ENCODE measurements around the gene LDLRAD4.

The LDLRAD4 gene

DNA sequence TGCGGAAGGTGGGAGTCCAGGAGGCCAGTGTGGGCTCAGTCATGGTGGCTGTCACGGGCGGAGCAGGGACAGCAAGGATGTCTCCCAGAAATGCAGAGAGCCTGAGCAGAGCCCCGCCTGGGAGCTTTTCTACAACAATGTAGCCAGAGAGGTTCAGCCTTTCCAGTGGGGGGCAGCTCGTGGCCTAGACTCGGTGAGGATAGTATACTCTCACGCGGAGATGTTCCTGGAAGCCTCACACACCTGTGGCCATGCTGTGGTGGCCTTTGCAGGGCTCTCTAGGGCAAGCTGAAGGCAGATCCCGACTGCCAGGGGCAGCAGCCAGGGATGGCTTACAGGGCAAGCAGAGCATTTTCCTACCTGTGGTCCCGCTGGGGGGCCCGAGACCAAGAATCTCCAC, 244.1 kb downstream of the LDLRAD4 start:
- no peak overlapping the region for H3K9ac ChIP-seq
- no peak overlapping the region for H3K4me3 ChIP-seq (IDR thresholded peaks at IDR 0.05; ENCODE audit: insufficient read depth, low read depth, low read length)
- no peaks in the 10 kb centered on the region for H3K36me3 ChIP-seq (ENCODE audit: insufficient read depth)
- H2AFZ ChIP-seq (ENCODE audit: low read depth) = no peak overlapping the region
- no peaks in the 10 kb centered on the region for H3K27me3 ChIP-seq (ENCODE audit: insufficient read depth, low read depth)
- no peaks in the 10 kb centered on the region for H3K79me2 ChIP-seq (ENCODE audit: insufficient read depth, low read depth)
- TF ChIP-seq, protein P1, sequence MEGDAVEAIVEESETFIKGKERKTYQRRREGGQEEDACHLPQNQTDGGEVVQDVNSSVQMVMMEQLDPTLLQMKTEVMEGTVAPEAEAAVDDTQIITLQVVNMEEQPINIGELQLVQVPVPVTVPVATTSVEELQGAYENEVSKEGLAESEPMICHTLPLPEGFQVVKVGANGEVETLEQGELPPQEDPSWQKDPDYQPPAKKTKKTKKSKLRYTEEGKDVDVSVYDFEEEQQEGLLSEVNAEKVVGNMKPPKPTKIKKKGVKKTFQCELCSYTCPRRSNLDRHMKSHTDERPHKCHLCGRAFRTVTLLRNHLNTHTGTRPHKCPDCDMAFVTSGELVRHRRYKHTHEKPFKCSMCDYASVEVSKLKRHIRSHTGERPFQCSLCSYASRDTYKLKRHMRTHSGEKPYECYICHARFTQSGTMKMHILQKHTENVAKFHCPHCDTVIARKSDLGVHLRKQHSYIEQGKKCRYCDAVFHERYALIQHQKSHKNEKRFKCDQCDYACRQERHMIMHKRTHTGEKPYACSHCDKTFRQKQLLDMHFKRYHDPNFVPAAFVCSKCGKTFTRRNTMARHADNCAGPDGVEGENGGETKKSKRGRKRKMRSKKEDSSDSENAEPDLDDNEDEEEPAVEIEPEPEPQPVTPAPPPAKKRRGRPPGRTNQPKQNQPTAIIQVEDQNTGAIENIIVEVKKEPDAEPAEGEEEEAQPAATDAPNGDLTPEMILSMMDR (conservative IDR thresholded peaks at IDR 0.05; ENCODE audit: low read depth, low read length) = no peak
- H3K4me2 ChIP-seq = no peak overlapping the region
- H4K20me1 ChIP-seq (ENCODE audit: insufficient read depth) = no peaks in the 10 kb centered on the region
- H3K4me1 ChIP-seq (ENCODE audit: low read depth, poor library complexity, severe bottlenecking) = no peaks in the 10 kb centered on the region
- no peak overlapping the region for H3K27ac ChIP-seq

DNA sequence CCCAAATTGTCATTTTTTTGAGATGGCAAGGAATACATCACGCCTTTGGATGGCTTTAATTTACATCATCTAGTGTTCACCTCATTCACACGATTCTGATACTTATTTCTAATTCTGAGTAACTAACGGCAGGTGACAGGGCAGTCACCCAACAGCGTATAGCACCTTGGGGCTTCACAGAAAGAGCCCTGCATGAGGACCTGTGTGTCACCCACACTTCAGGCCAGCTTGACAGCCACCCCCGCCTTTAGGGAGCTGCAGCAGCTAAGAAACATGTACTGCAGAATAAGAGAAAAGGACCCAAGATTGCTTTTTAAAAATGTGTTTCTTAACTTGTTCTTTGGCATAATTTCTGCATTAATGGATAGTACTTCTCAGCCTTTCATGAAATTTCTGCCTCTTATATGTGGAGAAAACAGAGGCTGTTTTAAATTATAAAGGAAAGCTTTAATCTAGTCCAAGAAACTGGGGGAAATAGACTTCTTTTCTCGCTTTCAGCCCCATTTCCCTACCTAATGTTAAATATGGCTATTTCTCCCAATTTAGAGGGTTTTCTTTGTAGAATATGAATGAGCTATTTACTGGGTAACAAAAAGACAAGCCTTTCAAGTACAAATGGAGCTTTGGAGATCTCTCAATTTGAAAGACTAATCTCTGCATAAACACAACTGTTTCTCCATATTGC, 245.1 kb downstream of the LDLRAD4 start:
- Histone ChIP-seq H3K4me3 (IDR thresholded peaks at IDR 0.05; ENCODE audit: insufficient read depth, low read depth, low read length) (no peak overlapping the region), H2AFZ (ENCODE audit: low read depth) (no peak overlapping the region)

DNA sequence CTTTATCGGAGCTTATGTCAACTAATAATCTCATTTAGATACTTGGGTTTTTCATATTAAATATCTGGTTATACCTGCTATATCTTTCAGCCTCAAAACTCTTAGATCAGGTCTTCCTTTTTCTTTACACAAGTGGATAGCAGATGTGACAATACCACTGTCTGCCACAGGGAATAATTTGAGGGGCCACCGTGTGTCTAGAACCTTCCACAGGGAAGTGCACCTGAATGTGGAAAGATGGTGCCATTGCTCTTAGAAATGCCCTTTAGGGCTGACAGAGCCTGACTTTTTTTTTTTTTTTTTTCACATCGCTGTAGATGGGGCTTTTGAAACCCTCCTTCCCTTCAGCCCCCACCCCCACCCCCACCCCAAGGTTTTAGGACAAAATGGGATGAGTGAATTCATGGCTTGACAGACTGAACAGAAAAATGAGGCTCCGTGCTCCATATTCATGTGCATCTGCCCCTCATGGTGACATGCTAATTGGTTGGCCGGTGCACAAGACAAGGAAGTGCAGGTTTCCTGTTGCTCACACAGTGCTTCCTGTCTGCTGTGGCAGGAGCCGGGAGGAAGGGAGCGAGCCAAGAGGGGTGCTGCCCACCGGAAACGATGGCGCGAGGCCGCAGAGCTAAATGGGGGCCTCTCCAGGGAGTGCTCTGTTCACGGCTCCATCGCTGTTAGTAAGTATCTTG, 246.0 kb downstream of the LDLRAD4 start:
- Histone ChIP-seq H3K4me1 (ENCODE audit: low read depth, poor library complexity, severe bottlenecking) (no peaks in the 10 kb centered on the region), H3K4me3 (IDR thresholded peaks at IDR 0.05; ENCODE audit: insufficient read depth, low read depth, low read length) (no peak overlapping the region)

More for the DNA sequence above, 245.1 kb downstream of the LDLRAD4 start:
- TF ChIP-seq, protein P1 (conservative IDR thresholded peaks at IDR 0.05; ENCODE audit: low read depth, low read length) = no peak
- Histone ChIP-seq H4K20me1 (ENCODE audit: insufficient read depth) (no peaks in the 10 kb centered on the region), H3K9ac (no peak overlapping the region), H3K27me3 (ENCODE audit: insufficient read depth, low read depth) (no peaks in the 10 kb centered on the region), H3K27ac (no peak overlapping the region), H3K79me2 (ENCODE audit: insufficient read depth, low read depth) (no peaks in the 10 kb centered on the region), H3K4me1 (ENCODE audit: low read depth, poor library complexity, severe bottlenecking) (no peaks in the 10 kb centered on the region), H3K36me3 (ENCODE audit: insufficient read depth) (no peaks in the 10 kb centered on the region), H3K4me2 (no peak overlapping the region)

DNA sequence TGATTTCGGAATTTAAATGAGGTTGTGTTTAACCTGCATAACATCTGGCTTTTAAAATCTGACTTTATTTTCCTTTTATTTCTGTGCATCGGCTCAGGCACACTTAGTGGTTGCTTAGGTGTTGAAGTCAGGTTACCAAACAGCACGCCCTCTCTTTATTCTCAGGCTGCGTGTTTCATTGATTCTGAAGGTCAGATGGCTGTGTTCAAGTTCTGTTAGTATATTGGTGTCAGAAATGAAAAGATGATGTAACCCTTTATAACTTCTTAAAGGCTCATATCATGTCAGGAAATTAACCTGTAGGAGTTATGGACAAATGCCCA, 246.5 kb downstream of the LDLRAD4 start:
- Histone ChIP-seq H2AFZ (ENCODE audit: low read depth) (no peak overlapping the region), H3K27ac (no peak overlapping the region)

More for the DNA sequence above, 246.0 kb downstream of the LDLRAD4 start:
- no peak overlapping the region for H2AFZ ChIP-seq (ENCODE audit: low read depth)
- no peaks in the 10 kb centered on the region for H3K27me3 ChIP-seq (ENCODE audit: insufficient read depth, low read depth)
- H3K79me2 ChIP-seq (ENCODE audit: insufficient read depth, low read depth) = no peaks in the 10 kb centered on the region
- no peak overlapping the region for H3K9ac ChIP-seq
- TF ChIP-seq, protein P1 (conservative IDR thresholded peaks at IDR 0.05; ENCODE audit: low read depth, low read length) = no peak
- H3K27ac ChIP-seq = no peak overlapping the region
- H3K4me2 ChIP-seq = no peak overlapping the region
- no peaks in the 10 kb centered on the region for H4K20me1 ChIP-seq (ENCODE audit: insufficient read depth)
- no peaks in the 10 kb centered on the region for H3K36me3 ChIP-seq (ENCODE audit: insufficient read depth)

More for the DNA sequence above, 246.5 kb downstream of the LDLRAD4 start:
- H3K4me3 ChIP-seq (IDR thresholded peaks at IDR 0.05; ENCODE audit: insufficient read depth, low read depth, low read length) = no peak overlapping the region
- no peak overlapping the region for H3K4me2 ChIP-seq
- no peaks in the 10 kb centered on the region for H3K36me3 ChIP-seq (ENCODE audit: insufficient read depth)
- H4K20me1 ChIP-seq (ENCODE audit: insufficient read depth) = no peaks in the 10 kb centered on the region
- H3K9ac ChIP-seq = no peak overlapping the region
- no peaks in the 10 kb centered on the region for H3K79me2 ChIP-seq (ENCODE audit: insufficient read depth, low read depth)
- no peaks in the 10 kb centered on the region for H3K4me1 ChIP-seq (ENCODE audit: low read depth, poor library complexity, severe bottlenecking)
- TF ChIP-seq, protein P1 (conservative IDR thresholded peaks at IDR 0.05; ENCODE audit: low read depth, low read length) = no peak
- H3K27me3 ChIP-seq (ENCODE audit: insufficient read depth, low read depth) = no peaks in the 10 kb centered on the region
